D721Med (cell line): ENCODE results near the gene ZMYND19.

ENCODE experiments used
- DNase-seq: peaks from one replicate; pipeline ENCODE4 v3.0.0; 2011; ENCODE audit warnings: low spot score; ENCODE audit not compliant: insufficient read length
- FAIRE-seq: peaks from 2 replicates; lab custom pipeline; 2011; peaks lifted over from hg19 to GRCh38; lab: Jason Lieb, UNC
- CTCF ChIP-seq: IDR thresholded peaks from 2 replicates; pipeline ENCODE4 v1.5.1; 2012; ENCODE audit warnings: mild to moderate bottlenecking, control low read depth; ENCODE audit not compliant: insufficient read depth; ENCODE audit errors: missing control alignments

The ZMYND19 gene

DNA sequence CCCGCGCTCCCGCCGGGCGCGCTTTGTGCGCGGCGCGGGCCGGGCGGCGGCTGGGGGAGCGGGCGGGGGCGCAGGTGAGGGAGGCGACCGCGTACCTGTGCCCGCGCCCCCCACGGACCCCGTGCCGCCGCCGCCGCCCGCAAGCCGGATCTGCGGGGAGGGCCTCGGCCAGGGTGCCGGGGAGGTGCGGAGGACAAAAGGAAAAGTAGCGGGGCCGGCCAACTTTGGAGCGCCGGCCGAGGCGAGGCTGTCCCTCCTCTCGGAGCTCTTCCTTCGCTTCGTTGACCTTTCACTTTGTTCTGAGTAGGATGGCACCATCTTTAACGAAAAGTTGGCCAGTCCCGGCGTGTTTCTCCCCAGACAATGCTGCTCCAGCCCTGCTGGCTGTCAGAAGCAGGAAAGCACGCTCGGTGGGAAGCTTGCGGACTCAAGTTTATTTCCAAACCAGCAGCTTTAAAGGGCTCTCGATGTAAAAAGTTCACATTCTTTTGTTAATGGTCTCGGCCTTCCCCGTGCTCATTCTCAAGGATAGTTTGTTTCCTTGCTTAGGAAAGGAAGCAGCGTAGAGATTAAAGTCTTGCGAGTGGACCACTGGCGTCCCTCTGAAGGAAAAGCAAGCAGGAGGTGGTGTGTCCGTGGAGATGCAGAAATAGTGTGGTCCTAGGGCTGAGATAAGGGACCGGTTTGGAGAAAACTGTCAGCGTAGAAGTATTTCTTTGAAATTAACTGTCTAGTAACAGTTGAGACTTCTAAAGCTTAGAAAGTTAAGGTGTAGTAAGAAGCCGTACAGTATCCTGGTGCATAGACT lies 29.1 kb upstream of the ZMYND19 start:
- TF ChIP-seq CTCF, result no peak
- DNase-seq (no peak), FAIRE-seq (no peak)

DNA sequence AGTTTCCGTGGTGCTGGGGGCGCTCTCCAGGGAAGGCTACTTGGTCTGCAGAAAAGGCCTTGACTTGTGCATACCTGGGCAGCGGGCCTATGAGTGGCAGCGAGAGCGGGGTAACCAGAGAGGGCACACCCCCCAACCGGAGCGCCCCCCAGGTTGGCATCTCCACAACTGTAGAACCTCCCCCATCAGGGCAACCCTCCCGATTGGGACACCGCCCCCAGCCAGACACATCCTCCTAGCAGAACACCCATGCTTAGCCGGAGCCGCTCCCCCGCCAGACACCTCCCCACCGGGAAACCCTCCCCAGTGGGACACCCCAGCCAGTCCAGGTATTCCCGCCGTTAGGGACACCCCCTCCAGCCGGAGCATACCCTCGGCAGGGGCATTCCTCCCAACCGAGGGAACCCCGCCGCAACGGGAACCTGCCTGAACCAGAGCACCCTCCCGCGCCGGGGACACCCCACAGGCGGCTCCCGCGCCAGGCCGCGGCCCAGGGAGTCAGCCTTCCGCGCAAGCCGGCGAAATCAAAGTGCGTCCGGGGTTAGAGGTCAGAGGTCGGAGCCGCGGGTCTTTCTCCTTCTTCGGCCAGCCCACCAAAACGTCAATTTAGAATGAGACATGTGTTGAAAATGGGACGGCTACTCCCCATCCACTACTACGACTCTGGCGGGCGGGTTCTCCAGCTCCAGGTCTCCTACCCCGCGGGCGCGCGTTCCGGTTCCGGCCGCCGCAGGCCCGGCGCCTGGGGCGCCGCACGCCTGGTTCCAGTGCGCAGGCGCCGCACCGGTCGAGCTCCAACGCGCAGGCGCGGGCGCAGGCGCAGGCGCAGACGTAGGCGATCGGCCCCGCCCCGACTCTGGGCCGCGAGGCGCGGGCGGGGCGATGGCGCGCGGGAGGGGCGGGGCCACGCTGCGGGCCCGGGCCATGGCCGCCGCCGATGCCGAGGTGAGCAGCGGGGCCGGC lies 28.1 kb upstream of the ZMYND19 start, which contains the start of gene EHMT1:
Gene EHMT1 (plus strand): TSS at position 901 of the 963 bp plus-strand sequence. CDS start 24 bp downstream, at position 925.
- FAIRE-seq, result no peak
- peak; percentile 94 for DNase-seq

DNA sequence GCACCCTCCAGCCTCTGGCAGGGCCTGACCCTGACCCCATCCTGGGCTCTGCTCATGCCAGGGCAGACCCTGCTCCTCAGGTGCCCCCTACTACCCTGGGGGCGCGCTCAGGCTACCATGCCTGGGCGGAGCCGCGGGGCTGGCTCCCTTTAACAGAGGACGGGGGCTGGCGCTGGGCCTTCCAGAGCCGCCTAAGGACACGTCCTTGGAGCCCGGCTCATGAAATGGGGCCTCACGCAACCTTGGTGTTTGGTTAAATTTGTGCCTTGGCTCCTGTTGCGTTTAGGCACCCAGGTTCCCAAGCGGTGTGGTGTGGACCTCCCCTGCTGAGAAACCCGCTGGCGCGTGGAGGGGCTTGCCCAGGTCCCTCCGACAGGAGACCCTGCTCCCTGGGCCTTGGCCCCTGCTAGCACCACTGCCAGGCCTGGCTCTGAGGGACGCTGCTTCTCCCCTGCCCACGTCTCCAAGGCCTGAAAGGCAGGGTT lies 25.1 kb upstream of the ZMYND19 start:
- TF ChIP-seq CTCF, result no peak
- DNase-seq (no peak), FAIRE-seq (no peak)

More for the DNA sequence above, 28.1 kb upstream of the ZMYND19 start, which contains the start of gene EHMT1:
- no peak for TF ChIP-seq CTCF

- no peak for FAIRE-seq
- TF ChIP-seq CTCF, result no peak
- no peak for DNase-seq
These were observed 24.5 kb upstream of the ZMYND19 start for GRCh38 chr9:137614631-137615386.

- DNase-seq, result no peak
- no peak for TF ChIP-seq CTCF
- no peak for FAIRE-seq
These were observed 23.6 kb upstream of the ZMYND19 start for GRCh38 chr9:137613738-137614523.

DNA sequence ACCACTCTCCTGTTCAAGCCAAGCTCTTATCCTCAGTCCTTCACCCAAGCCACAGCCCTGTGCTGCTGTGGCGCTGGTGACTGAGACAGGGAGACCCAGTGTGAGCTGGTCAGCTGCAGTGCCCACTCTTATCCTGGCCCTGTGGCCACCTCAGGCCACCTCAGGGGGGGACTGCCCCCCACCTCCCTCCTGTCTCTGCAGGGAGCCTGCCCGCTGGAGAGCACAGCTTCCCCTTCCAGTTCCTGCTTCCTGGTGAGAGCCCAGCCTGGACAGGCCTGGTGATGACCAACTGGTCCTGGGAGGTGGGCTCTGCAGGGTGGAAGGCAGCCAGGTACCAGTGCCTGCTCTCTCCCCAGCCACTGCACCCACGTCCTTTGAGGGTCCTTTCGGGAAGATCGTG lies 22.9 kb upstream of the ZMYND19 start:
- no peak for FAIRE-seq
- no peak for TF ChIP-seq CTCF
- no peak for DNase-seq
